Stromal cell of bone marrow (primary cell): Measurements from ENCODE around the gene SLC1A4.
"Not testable (repeated sequence)": the region's sequence is repeated elsewhere in the genome, so short reads cannot be mapped to it uniquely, and the experiment has no call there.

Experiments used
- DNase-seq: peaks from one replicate; pipeline ENCODE4 v3.0.0-alpha.2; 2012; ENCODE audit warnings: low read depth

SLC1A4 gene

DNA sequence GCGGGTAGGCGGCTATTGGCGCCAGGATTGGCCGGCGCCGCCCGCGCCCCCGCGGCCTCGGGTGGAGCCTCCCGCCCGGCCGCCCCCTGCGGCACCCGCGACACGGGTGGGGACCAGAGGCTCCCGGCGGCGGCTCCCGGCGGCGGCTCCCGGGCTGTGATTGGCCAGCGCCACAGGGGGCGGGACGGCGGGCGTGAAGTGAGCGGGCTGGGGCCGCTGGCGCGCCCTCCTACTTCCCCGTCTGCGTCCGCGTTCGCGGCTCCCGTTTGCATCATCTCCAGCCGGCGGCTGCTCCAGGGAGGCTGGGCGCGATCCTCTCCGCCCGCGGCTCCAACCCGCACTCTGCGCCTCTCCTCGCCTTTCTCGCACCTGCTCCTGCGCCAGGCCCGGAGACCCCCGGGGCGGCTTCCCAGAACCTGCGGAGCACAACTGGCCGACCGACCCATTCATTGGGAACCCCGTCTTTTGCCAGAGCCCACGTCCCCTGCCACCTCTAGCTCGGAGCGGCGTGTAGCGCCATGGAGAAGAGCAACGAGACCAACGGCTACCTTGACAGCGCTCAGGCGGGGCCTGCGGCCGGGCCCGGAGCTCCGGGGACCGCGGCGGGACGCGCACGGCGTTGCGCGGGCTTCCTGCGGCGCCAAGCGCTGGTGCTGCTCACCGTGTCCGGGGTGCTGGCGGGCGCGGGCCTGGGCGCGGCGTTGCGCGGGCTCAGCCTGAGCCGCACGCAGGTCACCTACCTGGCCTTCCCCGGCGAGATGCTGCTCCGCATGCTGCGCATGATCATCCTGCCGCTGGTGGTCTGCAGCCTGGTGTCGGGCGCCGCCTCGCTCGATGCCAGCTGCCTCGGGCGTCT, at the start of gene SLC1A4:
Gene SLC1A4 (plus strand): TSS at position 274 of the 856 bp plus-strand sequence. CDS start 245 bp downstream, at position 519.
- peak; percentile 78 for DNase-seq

DNA sequence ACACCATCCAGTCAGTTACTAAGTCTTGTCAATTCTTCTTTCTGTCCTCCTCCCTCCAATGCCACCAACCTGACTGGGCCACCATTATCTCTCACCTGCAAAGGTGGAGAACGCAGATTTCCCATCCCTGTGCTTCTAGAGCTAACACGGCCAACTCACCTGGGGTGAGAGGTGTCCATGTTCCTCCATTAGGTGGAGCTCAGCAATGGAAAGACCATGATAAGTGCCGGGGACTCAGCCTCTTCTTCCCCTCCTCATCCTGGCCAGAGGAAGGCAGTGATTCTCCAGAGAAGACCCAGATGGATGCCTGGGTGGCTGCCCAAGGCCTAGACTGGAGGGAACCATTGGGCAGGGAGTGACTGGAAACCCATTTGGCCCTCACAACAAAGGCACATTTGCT, 48.1 kb upstream of the SLC1A4 start:
- no peak for DNase-seq

DNA sequence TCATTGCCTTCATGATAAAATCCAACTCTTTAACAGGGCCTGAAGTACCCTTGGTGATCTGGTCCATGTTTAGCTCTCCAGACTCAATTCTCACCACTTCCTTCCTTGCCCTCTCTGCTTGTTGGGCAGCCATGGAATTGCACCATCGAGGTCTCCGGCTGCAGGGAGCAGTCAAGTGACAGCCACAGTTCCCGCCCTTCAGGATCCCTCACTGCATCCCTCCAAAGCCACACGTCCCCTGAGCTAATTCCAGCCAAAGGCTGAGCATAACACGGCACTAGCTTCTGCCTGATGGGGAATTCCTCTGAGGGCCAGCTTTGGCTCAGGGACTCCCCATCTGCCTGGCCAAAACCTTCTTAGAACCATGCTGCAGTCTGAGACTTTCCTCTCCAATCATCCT, 47.4 kb upstream of the SLC1A4 start:
- no peak for DNase-seq

DNA sequence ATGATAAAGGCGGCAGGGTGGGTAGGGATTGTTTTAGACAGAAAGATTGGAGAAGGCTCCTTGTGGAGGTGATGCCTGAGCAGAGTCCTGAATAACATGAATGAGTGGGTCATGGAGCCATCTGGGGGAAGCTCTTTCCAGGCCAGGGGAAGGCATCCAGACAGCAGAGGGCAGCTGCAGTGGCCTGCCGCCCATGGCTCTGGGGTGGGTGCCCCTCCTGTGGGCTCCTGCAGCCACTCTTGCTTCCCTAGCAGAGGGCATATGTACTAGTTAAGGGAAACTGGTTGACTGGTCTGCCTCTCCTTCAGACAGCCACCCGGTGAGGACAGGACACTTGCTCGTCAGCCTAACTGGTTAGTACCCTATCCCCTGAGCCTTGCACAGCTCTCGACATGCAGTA, 46.5 kb upstream of the SLC1A4 start:
- DNase-seq = no peak

DNA sequence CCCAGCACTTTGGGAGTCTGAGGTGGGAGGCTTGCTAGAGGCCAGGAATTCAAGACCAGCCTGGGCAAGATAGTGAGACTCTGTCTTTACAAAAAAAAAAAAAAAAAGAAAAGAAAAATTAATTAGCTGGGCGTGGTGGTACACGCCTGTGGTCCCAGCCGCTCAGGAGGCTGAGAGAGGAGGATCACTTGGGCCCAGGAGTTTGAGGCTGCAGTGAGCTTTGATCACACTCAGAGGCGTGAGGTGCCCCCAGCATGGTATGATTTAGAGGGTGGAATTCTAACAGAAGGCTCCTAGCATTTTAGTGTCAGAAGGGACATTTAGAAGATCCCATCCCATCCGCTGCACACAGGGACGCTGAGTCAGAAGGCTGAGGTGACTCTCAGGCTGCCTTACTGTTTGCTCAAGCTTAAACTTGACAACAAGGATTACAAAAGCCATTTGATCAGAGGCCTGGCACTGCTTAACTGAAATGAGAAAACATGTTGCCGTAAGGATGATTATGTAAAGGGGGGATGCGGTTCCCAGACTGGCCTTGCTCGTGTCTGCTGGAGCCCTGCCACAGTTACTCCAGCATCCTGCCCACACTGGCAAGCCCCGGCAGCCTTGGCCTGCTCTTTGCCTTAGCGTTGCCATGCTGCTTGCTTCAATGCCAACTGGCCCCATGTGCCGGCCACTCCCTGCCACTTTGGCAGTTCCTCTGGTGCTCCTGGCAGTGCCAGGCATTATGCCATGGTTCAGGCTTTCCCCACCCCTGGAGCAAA, 45.6 kb upstream of the SLC1A4 start:
- DNase-seq = peak; percentile 58

DNA sequence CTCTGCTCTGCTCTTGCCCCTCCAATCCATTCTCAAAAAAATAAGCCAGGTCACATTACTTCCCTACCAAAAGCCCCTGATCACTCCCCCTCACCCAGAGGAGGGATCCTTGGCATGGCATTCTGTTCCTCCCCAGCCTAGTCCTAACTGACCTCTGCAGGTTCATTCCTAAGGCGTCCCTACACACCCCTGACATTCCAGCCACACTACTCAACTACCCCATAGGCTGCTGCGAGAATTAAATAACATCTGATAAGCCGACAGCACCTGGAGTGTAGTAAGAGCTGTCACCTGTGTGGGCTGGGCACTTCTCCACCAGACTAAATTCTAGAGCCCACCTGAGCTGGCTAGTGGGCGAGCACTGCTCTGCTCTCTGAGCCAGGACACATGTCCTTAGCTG, 44.7 kb upstream of the SLC1A4 start:
- no peak for DNase-seq

DNA sequence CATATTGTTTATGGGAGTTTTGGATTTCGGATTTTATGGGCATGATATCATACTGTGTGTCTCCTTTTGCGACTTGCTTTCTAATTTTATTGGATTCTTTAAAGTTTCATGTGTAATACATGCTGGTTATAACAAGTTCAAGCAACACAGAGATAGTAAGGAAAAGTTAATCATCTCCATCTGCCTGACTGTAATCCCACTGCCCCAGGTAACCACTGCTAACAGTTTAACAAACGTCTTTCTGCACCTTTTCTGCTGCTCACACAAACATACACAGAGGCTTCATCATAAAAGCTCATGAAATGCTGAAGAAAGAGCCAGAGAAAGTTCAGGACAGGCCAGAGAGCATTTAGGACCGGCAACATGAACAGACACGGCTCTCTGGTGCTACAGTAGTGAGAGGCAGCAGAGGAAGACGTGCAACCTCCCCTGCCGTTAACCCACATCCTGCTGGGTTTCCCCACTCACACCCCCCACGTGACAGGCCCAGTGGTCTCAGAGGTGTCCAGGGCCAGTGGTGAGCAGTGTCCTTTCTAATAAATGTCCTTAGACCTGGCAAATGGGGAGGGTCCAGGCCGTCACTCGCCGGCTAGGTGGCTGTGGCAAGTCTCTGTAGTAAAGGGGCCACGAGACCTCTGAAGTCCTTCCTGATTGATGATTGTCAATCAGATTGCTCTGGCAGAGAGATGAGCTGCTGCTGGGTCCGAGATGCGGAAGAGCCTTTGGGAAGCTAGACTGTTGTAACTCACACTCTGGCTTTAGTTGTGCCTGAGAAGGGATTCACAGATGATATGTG, 43.0 kb upstream of the SLC1A4 start:
- DNase-seq = no peak

DNA sequence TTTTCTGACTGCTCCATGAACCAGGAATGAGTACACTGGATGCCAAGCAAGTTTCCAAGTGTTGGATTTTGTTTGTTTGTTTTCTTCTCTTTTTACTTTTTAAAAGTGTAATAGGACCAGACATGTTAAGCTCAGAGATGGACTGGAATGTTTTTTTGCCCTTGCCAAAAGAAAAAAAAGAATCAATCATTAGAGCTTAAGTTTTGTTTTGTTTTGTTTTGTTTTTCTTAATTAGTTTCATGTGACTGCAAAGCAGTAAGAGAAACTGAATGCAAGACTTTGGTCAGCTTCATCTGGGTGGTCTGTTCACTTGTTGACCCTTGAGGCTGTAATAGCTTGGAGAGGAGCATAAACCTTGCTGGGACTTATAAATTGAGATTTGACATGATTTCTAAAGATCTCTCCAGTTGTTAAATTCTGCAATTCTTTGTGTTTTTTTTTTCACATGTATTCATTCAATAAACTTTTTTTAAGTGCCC, 42.4 kb upstream of the SLC1A4 start:
- no peak for DNase-seq

DNA sequence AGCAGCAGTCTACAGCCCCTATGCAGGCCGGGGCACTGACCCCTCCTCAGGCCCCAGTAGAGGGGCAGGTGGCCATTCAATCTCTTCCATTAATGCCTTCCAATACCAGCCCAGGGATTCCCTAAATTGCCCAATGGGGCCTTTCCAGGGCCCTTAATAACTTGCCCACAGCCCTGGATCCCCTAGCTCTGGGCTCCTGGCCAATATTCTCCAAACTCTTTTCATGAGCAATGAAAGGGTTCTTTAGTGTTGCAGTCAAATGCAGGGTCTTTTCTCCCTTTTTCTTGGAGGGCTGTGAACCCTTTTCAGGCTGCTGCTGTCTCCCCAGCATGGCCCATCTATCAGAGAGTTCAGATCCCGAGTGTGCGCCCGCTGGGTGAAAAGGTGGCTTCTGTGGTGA, 41.3 kb upstream of the SLC1A4 start:
- no peak for DNase-seq

DNA sequence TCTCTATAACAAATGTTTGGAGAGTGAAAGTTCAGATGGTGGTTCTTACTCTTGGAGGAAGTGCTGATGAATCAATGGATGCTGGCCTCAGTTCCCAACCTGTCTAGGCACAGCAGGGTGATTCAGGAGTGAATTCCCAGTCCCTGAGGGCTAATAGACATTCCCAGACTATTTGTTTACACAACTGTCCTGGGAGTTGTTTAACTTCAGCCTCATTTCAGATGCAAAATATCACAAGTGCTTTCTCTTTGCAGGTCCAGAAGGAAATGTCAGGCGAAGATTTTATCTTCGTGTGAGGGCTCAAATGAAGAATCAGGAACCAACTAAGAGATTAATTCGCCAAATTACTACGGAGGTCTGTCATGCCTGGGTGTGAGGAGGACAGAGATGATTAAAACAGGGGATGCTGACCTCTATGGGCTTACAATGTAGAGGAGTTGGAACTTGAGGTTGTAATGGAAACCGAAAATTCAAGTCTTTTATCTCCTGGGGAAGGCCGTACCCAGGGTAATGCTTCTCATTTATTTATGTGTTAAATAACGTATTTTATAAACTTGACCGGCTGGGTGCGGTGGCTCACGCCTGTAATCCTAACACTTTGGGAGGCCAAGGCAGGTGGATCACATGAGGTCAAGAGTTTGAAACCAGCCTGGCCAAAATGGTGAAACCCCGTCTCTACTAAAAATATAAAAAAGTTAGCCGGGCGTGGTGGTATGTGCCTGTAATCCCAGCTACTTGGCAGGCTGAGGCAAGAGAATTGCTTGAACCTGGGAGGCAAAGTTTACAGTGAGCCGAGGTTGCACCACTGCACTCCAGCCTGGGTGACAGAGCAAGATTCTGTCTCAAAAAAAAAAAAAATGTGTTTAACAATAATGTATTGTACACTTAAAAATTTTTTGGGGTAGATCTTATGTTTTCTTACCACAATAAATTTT, 38.7 kb upstream of the SLC1A4 start:
- no peak for DNase-seq

DNA sequence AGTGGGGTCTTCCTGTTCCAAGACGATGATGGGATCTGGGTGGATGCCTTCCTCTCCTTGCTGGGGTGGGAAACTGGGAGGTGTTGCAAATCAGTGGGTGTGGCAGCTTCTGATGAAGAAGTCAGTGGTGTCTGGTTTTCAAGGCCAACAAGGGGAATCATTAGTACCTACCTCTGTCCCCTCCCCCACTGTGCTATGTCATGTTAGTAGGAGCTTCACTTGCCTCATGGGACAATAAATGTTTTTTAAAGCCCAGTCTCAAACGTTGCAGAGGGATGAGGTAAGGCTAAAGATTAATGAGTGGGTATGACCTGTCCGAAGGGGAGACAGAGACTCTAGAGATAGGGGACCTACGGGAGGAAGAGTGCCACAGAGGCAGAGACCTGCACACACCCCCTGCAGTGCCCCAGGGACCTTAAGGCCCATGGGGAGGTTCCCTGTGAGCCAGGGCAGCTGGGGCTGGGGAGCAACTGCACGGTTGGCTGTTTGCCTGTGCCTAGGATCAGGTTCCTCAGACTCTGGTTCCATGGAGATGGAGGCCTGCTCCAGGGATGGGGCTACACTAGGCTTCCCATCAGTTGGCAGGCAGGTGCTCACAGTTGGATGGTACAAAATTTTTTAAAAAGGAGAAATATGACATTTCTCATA, 37.8 kb upstream of the SLC1A4 start:
- DNase-seq = no peak

DNA sequence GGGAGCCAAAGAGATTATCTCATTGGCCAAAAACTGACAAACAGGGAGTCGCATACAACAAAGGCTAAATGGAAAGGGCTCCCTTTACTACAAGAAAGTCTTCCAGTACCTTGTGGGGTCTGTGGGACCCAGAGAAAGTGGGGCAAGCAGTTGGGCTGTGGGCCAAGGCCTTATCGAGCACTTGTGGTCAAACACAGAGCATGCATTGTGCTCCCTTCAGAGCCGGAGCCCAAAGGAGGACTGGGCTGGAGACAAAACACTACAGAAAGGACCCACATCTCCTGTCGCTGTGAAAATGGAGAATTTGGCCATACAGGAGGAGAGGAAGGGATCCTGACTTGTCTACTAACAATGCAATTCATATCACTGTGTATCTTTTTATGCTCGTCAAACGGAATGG, 37.1 kb upstream of the SLC1A4 start:
- DNase-seq = no peak

DNA sequence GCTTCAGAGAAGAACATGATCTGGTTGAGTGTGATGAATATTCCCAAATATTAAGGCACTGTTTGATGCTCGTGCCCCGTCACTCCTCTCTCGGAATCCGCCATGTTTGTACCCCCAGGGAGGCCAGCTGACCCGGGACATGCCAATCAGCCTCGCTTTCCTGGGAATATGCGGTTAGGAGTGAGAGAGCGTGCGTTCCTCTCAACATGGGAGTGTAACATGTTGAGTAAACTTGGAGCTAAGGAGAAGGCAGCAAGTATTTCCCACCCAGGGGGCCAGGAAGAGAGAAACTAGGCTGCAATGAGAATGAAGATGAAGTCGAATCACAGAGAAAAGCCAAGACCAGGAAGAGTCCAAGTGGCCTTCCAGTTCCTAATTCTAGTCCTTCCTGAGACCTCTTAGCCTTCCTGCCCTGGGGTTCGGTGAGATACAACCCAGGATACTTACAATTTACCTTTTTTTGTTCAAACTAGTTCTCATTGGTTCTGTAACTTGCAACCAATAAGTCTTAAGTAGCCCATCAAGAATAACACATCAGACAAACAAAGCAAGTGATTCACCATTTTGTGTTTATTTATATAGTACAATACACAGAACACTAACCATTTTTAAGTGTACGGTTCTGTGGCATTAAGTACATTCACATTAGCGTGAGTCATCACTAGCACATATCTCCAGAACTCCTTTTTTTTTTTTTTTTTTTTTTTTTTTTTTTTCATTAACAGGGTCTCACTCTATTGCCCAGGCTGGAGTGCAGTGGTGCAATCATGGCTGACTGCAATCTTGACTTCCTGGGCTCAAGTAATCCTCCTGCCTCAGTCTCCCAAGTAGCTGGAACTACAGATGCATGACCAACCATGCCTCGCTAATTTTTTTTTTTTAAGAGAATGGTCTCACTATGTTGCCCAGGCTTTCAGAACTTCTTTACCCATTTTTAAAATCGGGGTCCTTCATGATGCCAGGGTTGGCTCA, 36.4 kb upstream of the SLC1A4 start:
- no peak for DNase-seq

DNA sequence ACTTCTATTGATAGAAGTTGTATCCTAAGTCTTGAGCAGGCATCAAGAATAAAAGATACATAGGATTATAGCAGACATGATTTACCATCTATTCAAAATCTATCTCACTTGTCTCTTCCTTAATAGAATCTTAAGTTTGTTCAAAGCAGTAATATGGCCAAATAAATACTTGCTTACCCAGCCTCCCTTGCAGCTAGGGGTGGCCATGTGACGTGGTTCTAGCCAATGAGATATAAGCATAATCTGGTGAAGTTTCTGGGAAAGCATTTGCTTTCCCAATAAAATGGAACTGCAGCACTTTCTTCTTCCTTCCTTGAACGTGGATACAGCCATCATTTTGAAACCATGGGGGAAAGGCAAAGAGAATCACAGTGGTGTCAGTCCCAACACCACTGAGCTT, 33.7 kb upstream of the SLC1A4 start:
- DNase-seq = no peak

DNA sequence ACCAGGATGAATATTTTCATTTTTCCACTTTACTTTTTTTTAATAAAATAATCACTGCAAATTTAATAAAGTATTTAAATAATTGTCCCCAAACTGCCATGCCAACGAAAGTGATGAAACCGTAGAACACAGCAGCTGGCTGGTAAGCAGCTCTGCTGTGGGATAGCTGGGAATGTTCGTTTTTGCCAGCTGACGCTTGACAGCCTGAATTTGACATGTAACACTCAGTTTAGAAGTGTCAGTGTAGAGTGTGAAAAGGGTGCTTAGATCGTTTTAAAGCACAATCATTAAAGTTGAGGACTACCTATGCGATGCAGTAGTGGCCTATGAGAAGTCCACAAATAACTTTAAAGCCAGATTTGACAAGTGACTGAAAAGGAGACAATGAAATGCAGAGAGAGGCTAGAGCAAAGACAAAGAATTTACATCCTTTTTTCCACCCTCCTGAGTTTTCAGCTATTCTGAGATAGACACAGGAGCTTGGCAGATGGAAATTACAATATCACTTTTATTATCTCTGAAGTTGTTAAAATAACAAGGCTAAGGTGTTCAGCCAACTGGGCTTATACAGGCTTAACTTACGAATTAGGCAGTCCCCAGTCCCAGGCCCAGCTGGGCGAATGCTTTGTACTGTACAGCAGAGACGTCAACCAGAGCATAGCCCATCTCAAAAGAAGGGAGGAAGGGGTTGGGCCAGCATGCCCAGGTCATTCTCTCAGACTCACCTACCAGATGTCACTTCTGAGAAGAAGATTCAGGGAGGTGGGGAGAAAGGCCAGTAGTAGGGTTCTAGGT, 31.9 kb upstream of the SLC1A4 start:
- DNase-seq = no peak

DNA sequence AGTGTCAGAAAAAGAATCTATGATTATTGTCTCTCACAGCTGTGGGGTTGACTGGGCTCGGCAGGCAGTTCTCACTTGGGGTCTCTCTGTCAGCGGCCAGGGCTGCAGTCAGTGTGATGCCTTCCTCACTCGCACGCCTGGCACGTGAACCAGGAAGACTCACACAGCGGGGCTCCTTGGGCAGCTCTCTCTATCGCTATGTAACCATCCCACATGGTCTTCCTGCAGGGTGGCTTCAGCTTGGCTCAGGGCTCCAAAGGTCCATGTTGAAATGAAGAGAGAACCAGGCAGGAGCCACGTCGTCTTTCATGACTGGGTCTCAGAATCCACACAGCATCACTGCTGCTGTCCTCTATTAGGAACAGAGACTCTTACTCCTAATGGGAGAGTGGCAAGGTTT, 30.6 kb upstream of the SLC1A4 start:
- DNase-seq = no peak

DNA sequence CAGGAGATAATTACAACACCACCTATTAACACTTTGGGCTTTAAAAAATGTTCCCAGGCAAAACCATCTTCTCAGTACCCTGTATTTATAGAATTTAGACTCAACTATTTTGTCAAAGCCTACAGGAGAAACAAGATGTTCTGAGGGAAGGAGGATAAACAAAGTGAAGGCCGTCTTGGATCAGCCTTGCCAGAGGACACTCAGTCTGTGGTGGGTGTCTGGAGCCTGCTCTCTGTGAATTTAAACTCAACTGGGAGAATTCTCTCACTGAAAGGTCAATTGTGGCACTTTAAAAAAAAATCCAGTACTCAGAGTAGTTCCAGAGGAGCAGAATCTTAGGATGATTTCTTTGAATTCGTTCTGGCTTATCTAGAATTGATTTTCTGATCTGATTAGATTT, 28.4 kb upstream of the SLC1A4 start:
- DNase-seq = no peak

DNA sequence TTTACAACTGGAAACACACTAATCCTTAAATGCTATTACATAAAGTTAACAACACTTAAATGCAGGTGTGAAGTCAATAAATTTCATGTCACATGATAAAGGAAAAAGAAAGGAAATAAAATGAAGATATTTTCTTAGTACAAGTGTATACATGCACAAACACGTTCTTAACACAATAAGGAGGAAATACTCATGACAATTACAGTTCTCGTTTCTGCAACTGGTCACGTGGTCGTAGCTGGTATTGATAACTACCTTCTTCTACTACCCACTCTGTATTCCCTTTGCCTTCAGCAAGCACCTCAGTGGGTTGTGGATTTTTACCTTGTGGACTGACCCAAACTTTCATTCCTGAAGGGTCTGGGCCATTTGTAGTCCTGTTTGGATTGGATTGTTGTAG, 26.1 kb upstream of the SLC1A4 start:
- DNase-seq = not testable (repeated sequence)

DNA sequence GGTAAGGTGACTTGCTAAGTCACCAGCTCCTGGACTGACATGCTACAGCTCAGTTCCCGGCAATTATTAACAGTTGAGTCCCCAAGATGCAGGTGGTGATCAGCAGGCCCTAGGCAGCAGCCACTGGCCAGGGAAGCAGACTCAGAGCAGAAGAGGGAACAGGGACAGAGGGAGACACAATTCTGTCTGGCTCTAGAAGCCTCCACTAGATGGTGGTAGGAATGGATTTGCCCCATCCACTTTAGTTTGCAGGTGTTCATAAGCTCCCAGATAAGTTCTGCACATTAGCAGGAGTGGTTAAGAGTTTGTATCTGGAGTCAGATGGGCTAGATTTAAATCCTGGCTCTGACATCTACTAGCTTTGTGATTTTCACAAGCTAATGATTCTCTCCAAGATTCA, 25.5 kb upstream of the SLC1A4 start:
- no peak for DNase-seq
